ENCODE results near the gene TMEM247. TPM values are rescaled to one million over a fixed set of nuclear protein-coding genes. Genes with fewer than 3 reads are reported as not detected.

TMEM247 gene
- total and polyA plus RNA-seq, 10 of the 15 experiments (the other 5 are each of a cell fraction or from before 2014, with no cell fraction given) = not detected

GRCh38 chr2:46462936-46463335, 16.4 kb upstream of the TMEM247 start:
- Histone ChIP-seq H2AFZ (ENCODE audit: control insufficient read depth, low read depth, low read length) (no peak overlapping the region), H3K9ac (ENCODE audit: control insufficient read depth, insufficient read depth, low read length) (no peak overlapping the region), H3K79me2 (ENCODE audit: control insufficient read depth, insufficient read depth, low read length) (no peaks in the 10 kb centered on the region), H3K4me1 (ENCODE audit: control insufficient read depth, insufficient read depth, low read length) (peaks cover 18% of the 10 kb centered on the region), H3K4me3 (no peak overlapping the region), H3K9me3 (replicated peaks; ENCODE audit: control insufficient read depth, insufficient read depth, low read length) (no peaks in the 10 kb centered on the region), H3K4me2 (ENCODE audit: control insufficient read depth, insufficient read depth) (no peak overlapping the region), H4K20me1 (ENCODE audit: control insufficient read depth, insufficient read depth) (no peaks in the 10 kb centered on the region), H3K27ac (ENCODE audit: control insufficient read depth, insufficient read depth) (no peak overlapping the region), H3K36me3 (ENCODE audit: control insufficient read depth in 2 of 2, insufficient read depth in 2 of 2, low read length in 1 of 2) (no peaks in the 10 kb centered on the region), H3K27me3 (replicated peaks in 1 of 2; ENCODE audit: control insufficient read depth in 2 of 2, insufficient read depth in 2 of 2, low read length in 1 of 2) (no peaks in the 10 kb centered on the region)
- no peak for FAIRE-seq
- intact Hi-C loops (cut with micrococcal nuclease; ENCODE audit: unreplicated experiment) = no loop called here
- TF ChIP-seq ZNF622 (IDR thresholded peaks at IDR 0.05) (no peak), STAT1 (conservative IDR thresholded peaks at IDR 0.05) (no peak), CBFB (IDR thresholded peaks at IDR 0.05; ENCODE audit: low read depth) (no peak), KDM1A (IDR thresholded peaks at IDR 0.05; ENCODE audit: borderline replicate concordance) (no peak), IRF3 (IDR thresholded peaks at IDR 0.05) (no peak), NFXL1 (IDR thresholded peaks at IDR 0.05; ENCODE audit: borderline replicate concordance) (no peak), SMARCA5 (IDR thresholded peaks at IDR 0.05) (no peak), RAD51 (IDR thresholded peaks at IDR 0.05) (no peak), RB1 (IDR thresholded peaks at IDR 0.05; ENCODE audit: borderline replicate concordance) (no peak), BCL11A (IDR thresholded peaks at IDR 0.05; ENCODE audit: low read depth, low read length) (no peak), DPF2 (IDR thresholded peaks at IDR 0.05) (no peak)
- in situ Hi-C loops (cut with MboI) = no loop called here
- WGBS (ENCODE audit: insufficient coverage, insufficient replicate concordance, low lambda C conversion rate, missing lambda C conversion rate) = 52% methylated on average over 3 of the region's 3 CpGs
- CTCF ChIA-PET = interaction anchor here (0.6 to 5.6 kb wide), 19 partner anchors 7 to 470 kb away, joined by 3 to 61 read pairs (median 5); no protein-coding TSS in a partner anchor
- RAD21 ChIA-PET (ENCODE audit: unreplicated experiment) = interaction anchor here (1.1 to 1.3 kb wide), 4 partner anchors 69 to 425 kb away, joined by 3 to 10 read pairs (median 4); no protein-coding TSS in a partner anchor
- POLR2A ChIA-PET = interaction anchor here (0.8 to 1.1 kb wide), 4 partner anchors 8 to 139 kb away, joined by 3 to 5 read pairs (median 4); no protein-coding TSS in a partner anchor
- SMC1A ChIA-PET (ENCODE audit: uncharacterized antibody, unreplicated experiment) = interaction anchor here (0.7 to 5.1 kb wide), 14 partner anchors 12 to 859 kb away, joined by 3 to 25 read pairs (median 3); no protein-coding TSS in a partner anchor
- DNase-seq (ENCODE audit: low read depth, low spot score) = no peak
- BruUV-seq (replicated peaks) = no TSS peak
- no peak for ATAC-seq

All from GM12878 (cell line).